ENCODE data around the gene APCDD1L. TPM values are rescaled to one million over a fixed set of nuclear protein-coding genes. Genes with fewer than 3 reads are reported as not detected.

The APCDD1L gene
- total RNA-seq, 4 donors from 2014 or later, result 0.23 to 1.2 (median 1.1) TPM

DNA sequence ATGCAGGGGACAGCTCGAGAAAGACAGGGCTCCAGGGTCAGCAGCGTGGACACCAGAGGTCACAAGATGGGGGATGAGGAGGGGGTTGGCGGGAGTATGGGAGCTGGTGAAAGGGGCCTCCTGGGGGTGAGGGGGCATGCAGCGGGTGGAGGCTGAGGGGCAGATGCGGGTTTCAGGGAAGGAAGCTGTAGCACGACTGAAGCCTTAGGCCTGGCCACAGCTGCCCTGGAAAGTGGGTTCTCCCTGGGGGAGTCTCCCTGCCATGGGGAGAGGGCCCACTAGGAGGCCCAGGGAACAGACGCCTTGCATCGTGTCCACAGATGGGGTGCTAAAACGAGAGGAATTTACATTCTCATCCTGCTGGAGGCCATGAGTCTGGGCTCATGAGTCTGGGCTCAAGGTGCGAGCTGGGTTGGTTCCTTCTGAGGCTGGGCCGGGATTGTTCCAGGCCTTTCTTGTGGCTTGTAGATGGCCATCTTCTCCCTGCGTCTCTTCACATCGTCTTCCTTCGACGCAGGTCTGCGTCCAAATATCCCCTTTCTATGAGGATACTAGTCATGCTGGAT lies 18.0 kb downstream of the APCDD1L start:
- H3K4me3 ChIP-seq, result no peak overlapping the region
- TF ChIP-seq POLR2A (IDR thresholded peaks at IDR 0.05), result no peak
- TF ChIP-seq EP300 (IDR thresholded peaks at IDR 0.05), result no peak
- TF ChIP-seq, protein P1, sequence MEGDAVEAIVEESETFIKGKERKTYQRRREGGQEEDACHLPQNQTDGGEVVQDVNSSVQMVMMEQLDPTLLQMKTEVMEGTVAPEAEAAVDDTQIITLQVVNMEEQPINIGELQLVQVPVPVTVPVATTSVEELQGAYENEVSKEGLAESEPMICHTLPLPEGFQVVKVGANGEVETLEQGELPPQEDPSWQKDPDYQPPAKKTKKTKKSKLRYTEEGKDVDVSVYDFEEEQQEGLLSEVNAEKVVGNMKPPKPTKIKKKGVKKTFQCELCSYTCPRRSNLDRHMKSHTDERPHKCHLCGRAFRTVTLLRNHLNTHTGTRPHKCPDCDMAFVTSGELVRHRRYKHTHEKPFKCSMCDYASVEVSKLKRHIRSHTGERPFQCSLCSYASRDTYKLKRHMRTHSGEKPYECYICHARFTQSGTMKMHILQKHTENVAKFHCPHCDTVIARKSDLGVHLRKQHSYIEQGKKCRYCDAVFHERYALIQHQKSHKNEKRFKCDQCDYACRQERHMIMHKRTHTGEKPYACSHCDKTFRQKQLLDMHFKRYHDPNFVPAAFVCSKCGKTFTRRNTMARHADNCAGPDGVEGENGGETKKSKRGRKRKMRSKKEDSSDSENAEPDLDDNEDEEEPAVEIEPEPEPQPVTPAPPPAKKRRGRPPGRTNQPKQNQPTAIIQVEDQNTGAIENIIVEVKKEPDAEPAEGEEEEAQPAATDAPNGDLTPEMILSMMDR (IDR thresholded peaks at IDR 0.05), result no peak
- TF ChIP-seq POLR2AphosphoS5 (IDR thresholded peaks at IDR 0.05), result no peak
- 89% methylated on average over 16 of the region's 16 CpGs for WGBS
- no peak overlapping the region for H3K27ac ChIP-seq
- H3K4me1 ChIP-seq, result no peaks in the 10 kb centered on the region
- DNase-seq (ENCODE audit: low spot score in 2 of 2), result peak in 1 of 2 donors; percentile 53
- no peaks in the 10 kb centered on the region for H3K36me3 ChIP-seq
- no peaks in the 10 kb centered on the region for H3K27me3 ChIP-seq
- H3K9me3 ChIP-seq, result peaks cover 3% of the 10 kb centered on the region

DNA sequence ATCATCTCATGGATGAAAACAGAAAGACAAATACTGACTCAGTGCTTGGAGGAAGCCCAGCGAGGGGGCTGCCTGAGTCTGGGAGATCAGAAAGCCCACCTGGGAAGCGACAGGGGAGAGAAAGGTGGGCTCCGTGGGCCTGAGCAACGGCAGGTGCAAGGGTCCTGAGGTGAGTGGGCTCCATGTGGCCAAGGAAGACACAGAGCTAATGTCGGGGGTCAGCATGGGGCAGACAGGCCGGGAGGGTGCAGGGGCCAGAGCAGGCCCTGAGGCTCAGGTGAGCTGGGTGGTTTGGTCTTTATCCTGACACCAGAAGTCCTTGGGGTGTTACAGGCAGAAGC lies 18.8 kb downstream of the APCDD1L start:
- Histone ChIP-seq H3K36me3 (no peaks in the 10 kb centered on the region), H3K4me3 (no peak overlapping the region), H3K27ac (no peak overlapping the region), H3K27me3 (no peaks in the 10 kb centered on the region), H3K4me1 (no peaks in the 10 kb centered on the region), H3K9me3 (peaks cover 3% of the 10 kb centered on the region)
- TF ChIP-seq, protein P1 (IDR thresholded peaks at IDR 0.05), result no peak
- TF ChIP-seq POLR2AphosphoS5 (IDR thresholded peaks at IDR 0.05), result no peak
- no peak for DNase-seq (ENCODE audit: low spot score in 2 of 2)
- WGBS, result 92% methylated on average over 6 of the region's 6 CpGs

DNA sequence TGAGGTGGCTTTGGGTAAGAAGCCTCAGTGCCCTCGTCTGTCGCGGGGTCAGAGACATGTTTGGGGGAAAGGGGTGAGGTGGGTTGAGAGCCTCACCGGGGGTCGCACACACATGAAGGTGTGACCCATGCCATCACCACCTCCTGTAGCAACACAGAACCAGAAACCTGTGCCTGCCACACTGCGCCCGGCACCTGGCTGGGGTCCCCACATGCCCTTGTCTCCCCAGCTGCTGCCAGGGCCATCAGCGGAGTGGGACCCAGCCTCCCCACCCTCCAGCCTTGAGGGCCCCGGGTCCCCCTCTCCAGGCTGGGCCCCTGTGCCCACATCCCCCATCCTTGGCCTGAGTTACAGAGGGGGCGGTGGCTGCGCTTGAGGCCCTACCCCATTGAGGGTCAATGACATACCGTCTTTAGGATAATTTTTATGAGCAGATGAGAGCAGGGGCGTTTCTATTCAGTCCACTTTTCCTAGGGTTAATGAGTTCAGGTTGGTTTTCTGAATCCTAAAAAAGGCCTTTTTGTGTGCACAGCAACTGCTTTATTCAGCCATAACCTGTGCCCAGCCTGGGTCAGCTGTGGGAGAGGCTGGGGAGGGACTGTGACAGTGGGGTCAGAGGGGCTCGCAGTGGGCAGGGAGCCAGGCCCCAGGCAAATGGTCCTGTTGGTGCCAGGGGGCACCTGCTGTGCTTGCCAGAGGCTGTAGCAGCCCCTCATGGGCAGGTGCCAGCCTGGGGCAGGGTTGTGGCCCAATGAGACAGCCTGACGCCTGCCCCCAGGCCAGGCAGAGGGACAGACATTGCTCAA lies 19.4 kb downstream of the APCDD1L start:
- WGBS, result 90% methylated on average over 8 of the region's 15 CpGs
- TF ChIP-seq EP300 (IDR thresholded peaks at IDR 0.05) (no peak), POLR2AphosphoS5 (IDR thresholded peaks at IDR 0.05) (no peak), POLR2A (IDR thresholded peaks at IDR 0.05) (no peak)
- TF ChIP-seq, protein P1 (IDR thresholded peaks at IDR 0.05), result no peak
- Histone ChIP-seq H3K36me3 (no peaks in the 10 kb centered on the region), H3K27ac (no peak overlapping the region), H3K9me3 (peaks cover 2% of the 10 kb centered on the region), H3K4me3 (no peak overlapping the region), H3K27me3 (no peaks in the 10 kb centered on the region), H3K4me1 (no peaks in the 10 kb centered on the region)
- DNase-seq (ENCODE audit: low spot score in 2 of 2), result no peak

DNA sequence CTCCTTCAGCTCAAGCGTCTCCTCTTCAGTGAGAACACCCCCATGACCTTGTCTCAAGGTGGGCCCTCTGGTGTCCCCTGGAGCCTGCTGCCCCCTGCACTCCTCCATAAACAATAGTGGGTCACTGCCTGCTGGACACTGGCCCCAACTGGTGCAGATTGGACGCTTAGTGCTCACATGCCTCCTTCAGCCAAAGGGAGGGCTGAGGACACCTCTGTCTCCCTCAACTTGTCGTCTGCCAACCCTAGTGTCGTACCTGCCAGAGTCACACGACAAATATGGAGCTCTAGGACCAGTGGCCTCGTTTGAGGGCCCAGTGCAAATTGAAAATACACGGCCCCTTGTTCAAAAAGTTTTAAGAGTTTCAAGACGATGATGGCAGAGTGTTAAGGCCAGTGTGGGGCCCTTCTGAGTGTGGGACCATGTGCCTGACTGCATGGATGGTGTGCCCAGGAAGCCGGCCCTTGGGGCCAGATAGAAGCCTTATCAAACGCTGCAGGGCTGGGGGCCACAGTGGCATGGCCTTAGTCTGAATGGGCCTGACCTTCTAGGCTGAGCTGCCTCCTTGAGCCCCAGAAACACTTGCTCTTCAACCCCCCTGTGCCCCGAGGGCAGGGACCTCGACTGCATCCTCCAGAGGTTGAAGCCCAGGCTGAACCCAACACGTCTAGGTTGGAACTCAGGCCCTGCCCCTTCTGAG lies 20.1 kb downstream of the APCDD1L start:
- Histone ChIP-seq H3K9me3 (no peaks in the 10 kb centered on the region), H3K27ac (no peak overlapping the region), H3K36me3 (no peaks in the 10 kb centered on the region), H3K4me3 (no peak overlapping the region), H3K4me1 (no peaks in the 10 kb centered on the region), H3K27me3 (no peaks in the 10 kb centered on the region)
- 93% methylated on average over 13 of the region's 13 CpGs for WGBS
- no peak for TF ChIP-seq POLR2A (IDR thresholded peaks at IDR 0.05)
- no peak for TF ChIP-seq EP300 (IDR thresholded peaks at IDR 0.05)
- no peak for TF ChIP-seq POLR2AphosphoS5 (IDR thresholded peaks at IDR 0.05)
- TF ChIP-seq, protein P1 (IDR thresholded peaks at IDR 0.05), result no peak
- DNase-seq (ENCODE audit: low spot score in 2 of 2), result peak in 1 of 2 donors; percentile 45

Measured in suprapubic skin (tissue), 4 donors.